Natural killer cell (primary cell): ENCODE measurements around the gene KRT23. TPM values are rescaled to one million over a fixed set of nuclear protein-coding genes. Genes with fewer than 3 reads are reported as not detected.

Experiments
- ATAC-seq, 3 donors: fragments of 150-1000 bp in 2 of 3; fragments of 200-7000 bp in 1 of 3; cut with Tn5 transposase; 1 replicate in 1 of 3; 2 replicates in 2 of 3; pipeline ENCODE4 v1.10.0; 2021; ENCODE audit warnings: mild to moderate bottlenecking in 2 of 3, moderate library complexity in 2 of 3
- DNase-seq, 2 donors: peaks; one replicate each; pipeline versions ENCODE4 v3.0.0 to v3.0.0-alpha.2; 2013 to 2021; ENCODE audit warnings: mixed read lengths in 1 of 2
- H3K27ac ChIP-seq: one replicate; pipeline ENCODE4 v1.5.1; 2013; ENCODE audit warnings: mild to moderate bottlenecking, low read length
- H3K27me3 ChIP-seq: one replicate; pipeline ENCODE4 v1.6.1; 2013; ENCODE audit warnings: low read length; ENCODE audit not compliant: control insufficient read depth, insufficient read depth
- H3K36me3 ChIP-seq: one replicate; pipeline ENCODE4 v1.6.1; 2013; ENCODE audit warnings: low read length; ENCODE audit not compliant: control insufficient read depth, insufficient read depth
- H3K4me1 ChIP-seq: one replicate; pipeline ENCODE4 v1.6.1; 2013; ENCODE audit warnings: low read length; ENCODE audit not compliant: control insufficient read depth, insufficient read depth
- H3K4me3 ChIP-seq: one replicate; pipeline ENCODE4 v1.5.1; 2013; ENCODE audit warnings: low read length
- H3K9me3 ChIP-seq: one replicate; pipeline ENCODE4 v1.6.1; 2013; ENCODE audit warnings: low read length; ENCODE audit not compliant: control insufficient read depth, insufficient read depth
- H3K27ac Mint-ChIP-seq, 2 donors: one replicate each; pipeline ENCODE4 v1.8.0; 2022; ENCODE audit warnings: mild to moderate bottlenecking in 2 of 2, mixed read lengths in 2 of 2, moderate library complexity in 1 of 2
- H3K27me3 Mint-ChIP-seq, 2 donors: one replicate each; pipeline ENCODE4 v1.8.0; 2022; ENCODE audit warnings: low read depth in 2 of 2, mixed read lengths in 2 of 2
- H3K36me3 Mint-ChIP-seq: one replicate; pipeline ENCODE4 v1.8.0; 2022; ENCODE audit warnings: mixed read lengths
- H3K4me1 Mint-ChIP-seq, 2 donors: one replicate each; pipeline ENCODE4 v1.8.0; 2022; ENCODE audit warnings: mixed read lengths in 2 of 2
- H3K4me3 Mint-ChIP-seq: one replicate; pipeline ENCODE4 v1.8.0; 2022; ENCODE audit warnings: mild to moderate bottlenecking, moderate library complexity, mixed read lengths
- H3K9me3 Mint-ChIP-seq, 2 donors: one replicate each; pipeline ENCODE4 v1.8.0; 2022; ENCODE audit warnings: mixed read lengths in 2 of 2
- WGBS: methylation state at CpG from one replicate; pipeline ENCODE4 v1.1.7; 2013; ENCODE audit warnings: missing lambda C conversion rate; ENCODE audit not compliant: insufficient coverage; 5-methylcytosine and 5-hydroxymethylcytosine counted together
- intact Hi-C: fragments of 100-400 bp; cut with micrococcal nuclease; formaldehyde crosslinking; loops from one replicate; pipeline ENCODE4 v1.14.2; 2022
- total RNA-seq, 4 donors: library from RNA; stranded (reverse); fragments of 120-200 nt in 1 of 4; gene quantifications; one replicate each; pipeline versions ENCODE4 v1.2.3 to v1.2.4, GENCODE V29; 2013 to 2022
- TF ChIP-seq, protein P1 (sequence below): fragments of 200-600 bp; IDR thresholded peaks from one replicate; pipeline ENCODE4 v1.8.0; 2022; ENCODE audit warnings: antibody characterized with exemption

Gene KRT23
- total RNA-seq, 3 donors from 2014 or later (not counting 1 experiment from before 2014, with no cell fraction given): 0.83 TPM; not detected in 2

DNA sequence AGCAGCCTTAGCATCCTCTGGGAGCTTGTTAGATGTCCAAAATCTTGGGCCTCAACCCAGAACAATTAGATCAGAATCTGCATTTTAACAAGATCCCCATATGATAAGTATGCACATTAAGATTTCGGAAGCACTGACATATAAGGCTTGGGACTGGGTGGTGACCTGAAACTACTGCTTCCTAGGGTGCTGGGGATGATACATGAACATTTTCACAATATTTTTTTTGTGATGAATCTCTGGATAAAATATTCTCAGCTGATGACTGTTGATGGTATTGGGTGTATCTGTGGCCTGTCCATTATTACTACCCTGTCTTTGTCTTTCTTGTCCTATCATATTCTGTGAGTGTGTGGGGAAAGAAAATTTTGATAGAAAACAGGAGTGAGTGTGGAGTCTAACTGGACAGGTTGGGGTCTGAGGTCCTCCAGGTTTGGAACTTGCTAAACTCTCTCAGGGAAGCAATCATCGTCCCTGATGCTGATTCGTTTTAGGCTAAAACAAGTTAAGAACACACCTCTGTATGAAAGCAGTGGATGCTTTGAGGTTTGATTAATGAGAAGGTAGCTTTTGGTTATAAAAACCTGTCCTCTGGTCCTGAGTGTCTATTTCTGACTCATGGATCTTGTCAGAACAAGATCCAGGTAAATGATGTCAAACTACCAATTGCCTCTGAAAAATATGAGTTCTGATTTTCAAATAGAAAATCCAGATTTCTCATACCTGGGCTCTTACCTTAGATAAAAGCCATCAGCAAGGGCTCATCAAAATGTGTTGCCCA lies 23.2 kb downstream of the KRT23 start:
- Mint-ChIP-seq H3K9me3 (no peaks in the 10 kb centered on the region), H3K36me3 (no peaks in the 10 kb centered on the region), H3K4me3 (no peak overlapping the region), H3K27me3 (peaks cover 14 to 30% of the 10 kb centered on the region in 2 donors), H3K27ac (no peak overlapping the region), H3K4me1 (no peaks in the 10 kb centered on the region)
- no peak overlapping the region for H3K4me3 ChIP-seq
- H3K36me3 ChIP-seq: no peaks in the 10 kb centered on the region
- peaks cover 3% of the 10 kb centered on the region for H3K27me3 ChIP-seq
- TF ChIP-seq, protein P1, sequence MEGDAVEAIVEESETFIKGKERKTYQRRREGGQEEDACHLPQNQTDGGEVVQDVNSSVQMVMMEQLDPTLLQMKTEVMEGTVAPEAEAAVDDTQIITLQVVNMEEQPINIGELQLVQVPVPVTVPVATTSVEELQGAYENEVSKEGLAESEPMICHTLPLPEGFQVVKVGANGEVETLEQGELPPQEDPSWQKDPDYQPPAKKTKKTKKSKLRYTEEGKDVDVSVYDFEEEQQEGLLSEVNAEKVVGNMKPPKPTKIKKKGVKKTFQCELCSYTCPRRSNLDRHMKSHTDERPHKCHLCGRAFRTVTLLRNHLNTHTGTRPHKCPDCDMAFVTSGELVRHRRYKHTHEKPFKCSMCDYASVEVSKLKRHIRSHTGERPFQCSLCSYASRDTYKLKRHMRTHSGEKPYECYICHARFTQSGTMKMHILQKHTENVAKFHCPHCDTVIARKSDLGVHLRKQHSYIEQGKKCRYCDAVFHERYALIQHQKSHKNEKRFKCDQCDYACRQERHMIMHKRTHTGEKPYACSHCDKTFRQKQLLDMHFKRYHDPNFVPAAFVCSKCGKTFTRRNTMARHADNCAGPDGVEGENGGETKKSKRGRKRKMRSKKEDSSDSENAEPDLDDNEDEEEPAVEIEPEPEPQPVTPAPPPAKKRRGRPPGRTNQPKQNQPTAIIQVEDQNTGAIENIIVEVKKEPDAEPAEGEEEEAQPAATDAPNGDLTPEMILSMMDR: no peak
- intact Hi-C loops: no loop called here
- H3K9me3 ChIP-seq: no peaks in the 10 kb centered on the region
- WGBS: 87% methylated on average over 3 of the region's 3 CpGs
- H3K27ac ChIP-seq: no peak overlapping the region
- ATAC-seq: no peak
- DNase-seq: no peak
- H3K4me1 ChIP-seq: no peaks in the 10 kb centered on the region

DNA sequence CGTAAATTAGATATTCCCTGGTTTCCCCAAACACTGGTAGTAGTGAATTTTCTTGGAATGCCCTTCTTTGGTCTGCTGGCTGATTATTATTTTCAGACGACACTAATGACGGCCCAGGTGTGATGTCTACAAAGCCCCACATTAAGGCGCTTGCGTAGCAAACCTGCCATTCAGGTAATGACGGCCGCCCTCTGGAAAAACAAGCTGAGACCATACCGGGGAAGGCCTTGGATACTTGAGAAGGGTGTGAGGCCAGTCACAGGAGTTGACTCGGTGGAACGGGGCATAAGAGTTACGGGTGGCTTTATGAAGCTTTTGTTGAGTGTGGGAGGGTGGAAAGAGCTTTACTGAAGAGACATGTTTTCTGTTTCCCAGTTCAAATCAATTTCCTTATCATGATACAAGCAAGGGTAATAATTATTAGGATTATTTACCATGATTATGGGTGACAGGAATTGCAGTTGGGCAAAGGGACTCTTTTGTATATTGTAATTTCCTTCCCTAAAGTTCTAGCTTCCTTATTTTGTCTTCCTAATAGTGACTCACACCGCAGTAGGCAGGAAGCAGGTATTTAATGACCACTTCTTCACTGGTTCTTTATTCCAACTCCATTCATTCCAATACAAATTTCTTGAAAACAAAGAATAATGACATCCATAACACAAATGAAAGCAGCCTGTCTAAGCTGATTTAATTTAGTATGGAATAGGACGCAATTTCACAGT lies 24.8 kb downstream of the KRT23 start:
- no peak overlapping the region for H3K27ac ChIP-seq
- Mint-ChIP-seq H3K4me3 (no peak overlapping the region), H3K4me1 (no peaks in the 10 kb centered on the region), H3K9me3 (no peaks in the 10 kb centered on the region), H3K36me3 (no peaks in the 10 kb centered on the region), H3K27me3 (peaks cover 20 to 42% of the 10 kb centered on the region in 2 donors), H3K27ac (no peak overlapping the region)
- peaks cover 14% of the 10 kb centered on the region for H3K27me3 ChIP-seq
- DNase-seq (no peak), ATAC-seq (no peak)
- intact Hi-C loops: no loop called here
- TF ChIP-seq, protein P1: no peak
- H3K36me3 ChIP-seq: no peaks in the 10 kb centered on the region
- 86% methylated on average over 12 of the region's 13 CpGs for WGBS
- H3K9me3 ChIP-seq: no peaks in the 10 kb centered on the region
- no peak overlapping the region for H3K4me3 ChIP-seq
- no peaks in the 10 kb centered on the region for H3K4me1 ChIP-seq

DNA sequence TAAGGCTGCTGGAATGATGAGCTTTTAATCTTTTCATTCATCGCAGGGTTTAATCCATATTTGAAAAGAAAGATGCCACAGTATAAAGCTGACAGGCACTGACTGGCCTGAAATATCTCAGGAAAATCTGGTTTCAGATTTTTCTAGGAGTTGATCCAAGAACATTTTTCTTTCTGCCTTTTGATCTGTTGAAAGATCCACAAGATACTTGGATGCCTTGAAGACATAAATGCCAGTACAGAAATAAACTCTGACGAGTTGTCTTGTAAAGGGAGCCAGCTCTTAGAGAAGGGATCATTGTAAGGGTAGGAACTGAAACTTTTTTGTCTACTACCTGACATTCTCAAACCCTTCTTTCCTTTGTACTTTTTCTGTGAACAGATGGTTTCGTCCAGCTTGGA lies 27.0 kb downstream of the KRT23 start:
- 100% methylated on average over 1 of the region's 3 CpGs for WGBS
- no peaks in the 10 kb centered on the region for H3K4me1 ChIP-seq
- no peaks in the 10 kb centered on the region for H3K36me3 ChIP-seq
- H3K27me3 Mint-ChIP-seq: peaks cover 29 to 53% of the 10 kb centered on the region in 2 donors
- no peak overlapping the region for H3K27ac ChIP-seq
- ATAC-seq (no peak), DNase-seq (no peak)
- H3K4me3 ChIP-seq: no peak overlapping the region
- peaks cover 14% of the 10 kb centered on the region for H3K27me3 ChIP-seq
- TF ChIP-seq, protein P1: no peak
- no peak overlapping the region for H3K27ac Mint-ChIP-seq
- H3K4me1 Mint-ChIP-seq: no peaks in the 10 kb centered on the region
- intact Hi-C loops: no loop called here
- no peaks in the 10 kb centered on the region for H3K36me3 Mint-ChIP-seq
- H3K9me3 Mint-ChIP-seq: no peaks in the 10 kb centered on the region
- no peaks in the 10 kb centered on the region for H3K9me3 ChIP-seq
- no peak overlapping the region for H3K4me3 Mint-ChIP-seq
